NCI-H1048 (cell line): ENCODE measurements around the gene USP17L5.
"Not testable (repeated sequence)": the region's sequence is repeated elsewhere in the genome, so short reads cannot be mapped to it uniquely, and the experiment has no call there.

ENCODE experiments used
- DNase-seq: peaks from one replicate; lab custom pipeline; 2025; lab: John Stamatoyannopoulos, UW

USP17L5 gene

GRCh38 chr4:9339103-9339502 is at the start of gene USP17L5:
USP17L5 (plus strand) TSS chr4:9339403; CDS start chr4:9339403, 0 bp downstream.
- not testable (repeated sequence) for DNase-seq

- not testable (repeated sequence) for DNase-seq
Measured at GRCh38 chr4:9324191-9324590, 15.0 kb upstream of the USP17L5 start.

GRCh38 chr4:9324865-9325264 is 14.3 kb upstream of the USP17L5 start, which contains the start of gene USP17L24:
USP17L24 (plus strand) TSS chr4:9325165; CDS start chr4:9325165, 0 bp downstream.
- not testable (repeated sequence) for DNase-seq

- not testable (repeated sequence) for DNase-seq
Measured at GRCh38 chr4:9329611-9330010, 9.6 kb upstream of the USP17L5 start, which contains the start of gene USP17L25. USP17L25 (plus strand) TSS chr4:9329911; CDS start chr4:9329911, 0 bp downstream.

GRCh38 chr4:9334358-9334757 is 4.8 kb upstream of the USP17L5 start, which contains the start of gene USP17L26:
USP17L26 (plus strand) TSS chr4:9334658; CDS start chr4:9334658, 0 bp downstream.
- DNase-seq = not testable (repeated sequence)

- DNase-seq = not testable (repeated sequence)
Measured at GRCh38 chr4:9343848-9344247, 4.6 kb downstream of the USP17L5 start, which contains the start of gene USP17L27. USP17L27 (plus strand) TSS chr4:9344148; CDS start chr4:9344148, 0 bp downstream.

- not testable (repeated sequence) for DNase-seq
Measured at GRCh38 chr4:9348593-9348992, 9.4 kb downstream of the USP17L5 start, which contains the start of gene USP17L28. USP17L28 (plus strand) TSS chr4:9348893; CDS start chr4:9348893, 0 bp downstream.

GRCh38 chr4:9350866-9351265 is 11.7 kb downstream of the USP17L5 start:
- not testable (repeated sequence) for DNase-seq

GRCh38 chr4:9353338-9353737 is 14.1 kb downstream of the USP17L5 start, which contains the start of gene USP17L29:
USP17L29 (plus strand) TSS chr4:9353638; CDS start chr4:9353638, 0 bp downstream.
- DNase-seq = not testable (repeated sequence)

- DNase-seq = not testable (repeated sequence)
Measured at GRCh38 chr4:9362829-9363228, 23.6 kb downstream of the USP17L5 start, which contains the start of gene USP17L30. USP17L30 (plus strand) TSS chr4:9363129; CDS start chr4:9363129, 0 bp downstream.

- DNase-seq = not testable (repeated sequence)
Measured at GRCh38 chr4:9379881-9380280, 40.7 kb downstream of the USP17L5 start.

GRCh38 chr4:9381012-9381534 is 41.9 kb downstream of the USP17L5 start:
- not testable (repeated sequence) for DNase-seq

- DNase-seq = no peak
Measured at GRCh38 chr4:9384126-9384525, 44.9 kb downstream of the USP17L5 start.

- not testable (repeated sequence) for DNase-seq
Measured at GRCh38 chr4:9389001-9389400, 49.8 kb downstream of the USP17L5 start.
